CD4-positive, CD25-positive, alpha-beta regulatory T cell (primary cell): ENCODE results near the gene SDCCAG8. TPM values are rescaled to one million over a fixed set of nuclear protein-coding genes. Genes with fewer than 3 reads are reported as not detected.
A peak's percentile ranks its signal among the peaks of the same experiment; 100 is the strongest.

Experiments
- ATAC-seq, 2 donors: fragments of 150-1000 bp; cut with Tn5 transposase; one replicate each; pipeline ENCODE4 v1.10.0; 2021; ENCODE audit warnings: low read depth in 2 of 2, moderate number of reproducible peaks in 2 of 2, moderate library complexity in 1 of 2
- DNase-seq, 3 donors: peaks; one replicate each; pipeline versions ENCODE4 v3.0.0 to v3.0.0-alpha.2; 2012 to 2022; ENCODE audit warnings: mixed read lengths in 1 of 3
- H3K27ac ChIP-seq: one replicate; pipeline ENCODE4 v1.7.0; 2013; ENCODE audit warnings: mild to moderate bottlenecking, low read length; ENCODE audit not compliant: insufficient read depth, poor library complexity, severe bottlenecking
- H3K27me3 ChIP-seq: one replicate; pipeline ENCODE4 v1.7.0; 2013; ENCODE audit warnings: low read length; ENCODE audit not compliant: control insufficient read depth, insufficient read depth
- H3K36me3 ChIP-seq: one replicate; pipeline ENCODE4 v1.7.0; 2013; ENCODE audit warnings: mild to moderate bottlenecking, low read length, moderate library complexity; ENCODE audit not compliant: control insufficient read depth, insufficient read depth
- H3K4me1 ChIP-seq: 2 replicates; pipeline ENCODE4 v1.7.0; 2013; ENCODE audit warnings: mild to moderate bottlenecking, low read length; ENCODE audit not compliant: insufficient read depth, control insufficient read depth, poor library complexity, severe bottlenecking
- H3K4me3 ChIP-seq: one replicate; pipeline ENCODE4 v1.7.0; 2013; ENCODE audit warnings: low read depth, mild to moderate bottlenecking, low read length, moderate library complexity
- H3K9me3 ChIP-seq, 2 experiments: 1 replicate in 1 of 2; 2 replicates in 1 of 2; pipeline ENCODE4 v1.7.0; 2013; ENCODE audit warnings: low read length in 2 of 2, mild to moderate bottlenecking in 1 of 2, moderate library complexity in 1 of 2; ENCODE audit not compliant: control insufficient read depth in 2 of 2
- H3K27ac Mint-ChIP-seq, 3 donors: one replicate each; pipeline ENCODE4 v1.8.0; 2020 to 2022; ENCODE audit warnings: mild to moderate bottlenecking in 3 of 3, mixed read lengths in 3 of 3, moderate library complexity in 2 of 3
- H3K27me3 Mint-ChIP-seq: one replicate; pipeline ENCODE4 v1.8.0; 2022; ENCODE audit warnings: mild to moderate bottlenecking, mixed read lengths
- H3K36me3 Mint-ChIP-seq: one replicate; pipeline ENCODE4 v1.8.0; 2020; ENCODE audit warnings: mixed read lengths
- H3K4me1 Mint-ChIP-seq, 4 donors: one replicate each; pipeline ENCODE4 v1.8.0; 2020 to 2022; ENCODE audit warnings: mixed read lengths in 4 of 4, mild to moderate bottlenecking in 1 of 4
- H3K4me3 Mint-ChIP-seq, 4 donors: one replicate each; pipeline ENCODE4 v1.8.0; 2020 to 2022; ENCODE audit warnings: mild to moderate bottlenecking in 4 of 4, mixed read lengths in 4 of 4, moderate library complexity in 3 of 4
- H3K9me3 Mint-ChIP-seq, 7 donors: one replicate each; pipeline ENCODE4 v1.8.0; 2020 to 2022; ENCODE audit warnings: mixed read lengths in 7 of 7, mild to moderate bottlenecking in 3 of 7, moderate library complexity in 2 of 7
- polyA plus RNA-seq, 4 donors: library from polyadenylated mRNA; unstranded; fragments of 300-500 nt; fragmentation: Illumina TruSeq; gene quantifications; one replicate each; pipeline ENCODE4 v1.2.3, GENCODE V29; 2021
- total RNA-seq: library from RNA; stranded (reverse); gene quantifications from one replicate; pipeline ENCODE4 v1.2.3, GENCODE V29; 2022

SDCCAG8 gene
- total and polyA plus RNA-seq, 5 donors from 2014 or later = 19.4 to 28.5 (median 22.7) TPM

GRCh38 chr1:243294723-243295121 lies 38.9 kb downstream of the SDCCAG8 start:
- no peak overlapping the region for H3K4me3 ChIP-seq
- no peaks in the 10 kb centered on the region for H3K27me3 ChIP-seq
- peak overlapping the region in 1 of 3 donors; percentile 48 for H3K27ac Mint-ChIP-seq
- peaks cover 81% of the 10 kb centered on the region for H3K36me3 Mint-ChIP-seq
- H3K9me3 Mint-ChIP-seq = peaks cover 3 to 20% (median 16%) of the 10 kb centered on the region in 7 donors
- peaks cover 44% of the 10 kb centered on the region for H3K36me3 ChIP-seq
- peaks cover 0 to 14% of the 10 kb centered on the region in 2 experiments for H3K9me3 ChIP-seq
- DNase-seq (no peak), ATAC-seq (no peak)
- H3K4me1 ChIP-seq = no peaks in the 10 kb centered on the region
- no peaks in the 10 kb centered on the region for H3K27me3 Mint-ChIP-seq
- H3K27ac ChIP-seq = no peak overlapping the region
- peaks cover 0 to 14% (median 4%) of the 10 kb centered on the region in 4 donors for H3K4me1 Mint-ChIP-seq
- H3K4me3 Mint-ChIP-seq = no peak overlapping the region

GRCh38 chr1:243299069-243299468 lies 43.2 kb downstream of the SDCCAG8 start:
- H3K4me1 ChIP-seq = no peaks in the 10 kb centered on the region
- H3K27me3 ChIP-seq = no peaks in the 10 kb centered on the region
- DNase-seq (no peak), ATAC-seq (no peak)
- no peak overlapping the region for H3K27ac ChIP-seq
- H3K4me3 ChIP-seq = no peak overlapping the region
- peaks cover 64% of the 10 kb centered on the region for H3K36me3 Mint-ChIP-seq
- peaks cover 2 to 7% of the 10 kb centered on the region in 2 experiments for H3K9me3 ChIP-seq
- H3K36me3 ChIP-seq = peaks cover 22% of the 10 kb centered on the region
- H3K27ac Mint-ChIP-seq = no peak overlapping the region
- peaks cover 2 to 14% (median 4%) of the 10 kb centered on the region in 4 donors for H3K4me1 Mint-ChIP-seq
- no peaks in the 10 kb centered on the region for H3K27me3 Mint-ChIP-seq
- no peak overlapping the region for H3K4me3 Mint-ChIP-seq
- H3K9me3 Mint-ChIP-seq = peaks cover 1 to 15% (median 8%) of the 10 kb centered on the region in 7 donors

- Mint-ChIP-seq H3K36me3 (peaks cover 49% of the 10 kb centered on the region), H3K9me3 (peaks cover 0 to 13% (median 5%) of the 10 kb centered on the region in 7 donors), H3K4me3 (no peak overlapping the region), H3K27me3 (no peaks in the 10 kb centered on the region), H3K27ac (no peak overlapping the region), H3K4me1 (peaks cover 0 to 12% (median 2%) of the 10 kb centered on the region in 4 donors)
- Histone ChIP-seq H3K27me3 (no peaks in the 10 kb centered on the region), H3K4me1 (no peaks in the 10 kb centered on the region), H3K9me3 (peaks cover 1 to 7% of the 10 kb centered on the region in 2 experiments), H3K4me3 (no peak overlapping the region), H3K27ac (no peak overlapping the region), H3K36me3 (peaks cover 16% of the 10 kb centered on the region)
- ATAC-seq (no peak), DNase-seq (no peak)
These were observed 45.2 kb downstream of the SDCCAG8 start for GRCh38 chr1:243301059-243301458.

DNA sequence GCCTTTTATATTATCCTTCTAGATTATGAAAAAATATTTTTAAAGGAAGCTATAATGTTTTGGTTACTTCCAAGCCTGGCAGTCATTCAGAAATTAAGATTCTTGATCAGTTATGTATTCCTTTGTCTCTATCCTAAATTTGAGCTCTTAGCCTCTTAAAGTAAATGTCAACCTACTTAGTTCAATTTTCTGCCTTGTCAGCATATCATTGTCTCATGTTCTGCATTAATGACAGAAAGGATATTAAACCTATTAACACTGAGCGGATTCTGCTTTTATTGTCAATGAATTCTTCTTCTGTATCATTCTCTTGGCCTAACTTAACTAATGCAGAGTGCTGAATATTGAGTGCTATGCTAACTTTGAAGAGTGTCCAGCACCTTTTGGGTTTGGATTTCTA lies 56.0 kb downstream of the SDCCAG8 start:
- Histone ChIP-seq H3K9me3 (no peaks in the 10 kb centered on the region), H3K27ac (no peak overlapping the region), H3K4me3 (no peak overlapping the region), H3K36me3 (peaks cover 14% of the 10 kb centered on the region), H3K4me1 (no peaks in the 10 kb centered on the region), H3K27me3 (no peaks in the 10 kb centered on the region)
- Mint-ChIP-seq H3K4me3 (no peak overlapping the region), H3K36me3 (peaks cover 43% of the 10 kb centered on the region), H3K4me1 (peaks cover 0 to 11% (median 5%) of the 10 kb centered on the region in 4 donors), H3K27me3 (no peaks in the 10 kb centered on the region), H3K9me3 (no peaks in the 10 kb centered on the region), H3K27ac (no peak overlapping the region)
- ATAC-seq (no peak), DNase-seq (no peak)

- DNase-seq (no peak), ATAC-seq (no peak)
- peaks cover 44% of the 10 kb centered on the region for H3K36me3 Mint-ChIP-seq
- peaks cover 0 to 11% (median 5%) of the 10 kb centered on the region in 4 donors for H3K4me1 Mint-ChIP-seq
- H3K36me3 ChIP-seq = peaks cover 11% of the 10 kb centered on the region
- no peaks in the 10 kb centered on the region for H3K9me3 Mint-ChIP-seq
- H3K9me3 ChIP-seq = no peaks in the 10 kb centered on the region
- H3K27me3 Mint-ChIP-seq = no peaks in the 10 kb centered on the region
- no peak overlapping the region for H3K27ac Mint-ChIP-seq
- no peak overlapping the region for H3K4me3 ChIP-seq
- H3K27ac ChIP-seq = no peak overlapping the region
- H3K4me3 Mint-ChIP-seq = no peak overlapping the region
- no peaks in the 10 kb centered on the region for H3K4me1 ChIP-seq
- H3K27me3 ChIP-seq = no peaks in the 10 kb centered on the region
These were observed 57.3 kb downstream of the SDCCAG8 start for GRCh38 chr1:243312952-243313634.

DNA sequence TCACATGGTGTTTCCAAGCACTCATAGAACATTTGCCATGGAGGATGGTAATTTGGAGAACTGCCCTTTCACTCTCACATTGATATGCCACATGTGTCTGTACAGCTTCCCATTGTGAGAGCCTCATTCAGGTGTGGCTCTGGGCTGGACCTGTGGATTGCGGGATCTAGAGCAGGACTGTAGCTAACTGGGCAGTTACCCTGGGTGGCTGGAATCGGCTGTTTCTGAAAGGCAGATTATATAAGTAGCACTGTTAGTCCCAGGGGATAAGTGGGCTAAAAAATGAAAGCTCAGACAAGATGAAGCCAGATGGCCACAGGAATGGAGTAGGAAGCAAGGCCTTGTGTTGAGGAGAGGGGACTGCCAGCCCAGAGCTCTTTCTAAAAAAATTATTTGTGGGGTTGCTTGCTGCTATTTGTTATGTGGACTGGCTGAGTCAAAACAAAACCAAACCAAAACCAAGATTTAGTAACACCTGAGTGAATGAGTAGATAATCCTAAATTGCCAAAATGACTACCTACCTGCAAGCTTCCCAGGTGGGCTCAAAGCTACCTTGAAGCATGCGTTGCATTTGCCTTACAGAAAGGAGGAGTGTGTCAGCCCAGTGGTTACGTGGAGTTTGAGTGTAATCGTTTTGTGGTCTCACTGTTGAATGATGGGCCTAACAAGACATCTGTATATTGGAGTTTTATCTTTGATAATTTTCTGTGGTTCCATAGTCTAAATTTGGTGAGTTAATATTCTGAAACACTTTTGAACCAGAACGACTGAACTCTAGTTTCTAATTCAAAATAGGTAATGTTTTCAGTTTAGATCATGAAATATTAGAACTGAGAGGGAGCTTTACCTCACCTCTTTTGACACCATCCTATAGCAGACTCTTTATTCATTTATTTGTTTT lies 58.0 kb downstream of the SDCCAG8 start:
- Mint-ChIP-seq H3K27ac (peak overlapping the region in 2 of 3 donors; percentile 47 to 74), H3K9me3 (no peaks in the 10 kb centered on the region), H3K4me1 (peaks cover 0 to 11% (median 3%) of the 10 kb centered on the region in 4 donors), H3K27me3 (no peaks in the 10 kb centered on the region), H3K4me3 (no peak overlapping the region), H3K36me3 (peaks cover 40% of the 10 kb centered on the region)
- H3K4me3 ChIP-seq = no peak overlapping the region
- ATAC-seq = no peak
- no peaks in the 10 kb centered on the region for H3K4me1 ChIP-seq
- no peaks in the 10 kb centered on the region for H3K9me3 ChIP-seq
- H3K27ac ChIP-seq = no peak overlapping the region
- peak in 1 of 3 donors; percentile 7 for DNase-seq
- H3K36me3 ChIP-seq = peaks cover 10% of the 10 kb centered on the region
- H3K27me3 ChIP-seq = no peaks in the 10 kb centered on the region

DNA sequence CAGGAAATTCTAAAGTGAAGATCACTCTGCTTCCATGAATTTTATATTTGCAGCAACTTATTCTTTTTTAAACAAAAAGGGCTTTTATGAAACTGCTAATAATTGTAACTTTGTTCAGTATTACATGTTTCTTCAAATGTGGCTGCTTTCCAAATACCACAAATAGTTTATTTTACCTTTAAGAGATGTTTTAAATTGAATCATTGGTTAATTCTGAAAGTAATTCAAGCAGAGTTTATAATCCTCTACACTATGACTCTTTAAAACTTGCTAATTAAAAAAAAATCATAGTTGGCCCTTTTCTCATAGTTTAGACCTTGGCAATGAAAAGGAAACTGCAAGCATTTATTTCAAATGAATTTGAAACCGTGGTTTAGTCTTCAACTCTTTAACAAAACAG lies 59.6 kb downstream of the SDCCAG8 start:
- Mint-ChIP-seq H3K9me3 (no peaks in the 10 kb centered on the region), H3K36me3 (peaks cover 36% of the 10 kb centered on the region), H3K27ac (no peak overlapping the region), H3K27me3 (no peaks in the 10 kb centered on the region), H3K4me1 (peaks cover 0 to 12% (median 7%) of the 10 kb centered on the region in 4 donors), H3K4me3 (no peak overlapping the region)
- ATAC-seq (no peak), DNase-seq (no peak)
- H3K36me3 ChIP-seq = peaks cover 9% of the 10 kb centered on the region
- H3K27ac ChIP-seq = no peak overlapping the region
- H3K4me3 ChIP-seq = no peak overlapping the region
- no peaks in the 10 kb centered on the region for H3K27me3 ChIP-seq
- H3K4me1 ChIP-seq = no peaks in the 10 kb centered on the region
- no peaks in the 10 kb centered on the region for H3K9me3 ChIP-seq
